CD4-positive, alpha-beta T cell treated with Interleukin-6 at 100 ng/mL for 8 hours (primary cell): ENCODE data around the gene C20orf144.

Experiments
- DNase-seq: peaks from one replicate; pipeline ENCODE4 v3.0.0-alpha.2; 2020; ENCODE audit warnings: mixed read lengths, low spot score

The C20orf144 gene

DNA sequence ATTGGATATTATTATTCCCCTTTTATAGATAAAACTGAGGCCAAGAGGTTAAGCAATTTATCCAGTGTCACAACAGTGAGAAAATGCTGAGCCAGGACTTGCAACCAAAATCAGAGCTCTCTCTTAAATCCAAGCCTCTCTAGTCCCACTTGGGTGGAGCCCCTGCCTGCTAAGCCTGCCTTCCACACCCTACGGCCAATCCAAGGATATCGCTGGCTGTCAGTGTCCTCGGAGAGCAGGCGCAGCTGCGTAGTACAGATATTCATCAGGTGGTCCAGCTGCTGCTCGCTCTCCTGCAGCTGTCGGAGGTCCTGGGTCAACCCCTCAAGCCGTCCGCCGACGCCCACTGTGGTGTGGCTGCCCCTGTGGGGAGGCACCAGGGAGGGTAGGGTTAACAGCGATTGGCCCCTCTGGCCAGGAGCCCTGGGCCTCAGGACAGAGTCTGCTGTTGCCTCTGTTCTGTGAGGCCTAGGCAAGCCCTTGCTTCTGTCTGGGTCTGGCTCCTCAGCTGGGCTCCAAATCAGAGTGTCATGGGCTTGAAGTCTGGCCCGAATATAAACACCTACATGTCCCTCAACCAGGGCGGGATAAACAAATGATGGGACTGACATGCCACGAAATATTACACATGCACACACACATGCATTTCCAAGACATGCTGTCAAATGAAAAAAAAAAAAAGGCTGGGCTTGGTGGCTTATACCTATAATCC is 16.0 kb downstream of the C20orf144 start:
- no peak for DNase-seq

GRCh38 chr20:33679758-33680485 is 17.8 kb downstream of the C20orf144 start:
- DNase-seq, result peak; percentile 62

DNA sequence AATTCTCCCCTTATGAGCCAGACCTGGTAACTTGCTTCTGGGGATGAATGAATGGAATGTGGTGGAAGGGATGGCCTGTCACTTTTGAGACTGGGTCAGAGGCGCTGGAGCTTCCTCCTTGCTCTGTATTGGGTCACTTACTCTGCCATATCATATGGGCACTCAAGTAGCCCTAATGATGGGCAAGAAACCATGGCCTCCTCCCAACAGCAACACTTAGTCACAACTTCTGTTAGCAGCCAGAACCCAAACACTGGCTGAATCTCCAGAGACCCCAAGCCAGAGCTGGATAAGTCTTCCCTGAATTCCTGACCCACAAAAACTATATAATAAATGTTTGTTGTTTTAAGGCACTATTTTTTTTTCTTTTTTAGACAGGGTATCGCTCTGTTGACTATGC is 18.6 kb downstream of the C20orf144 start:
- DNase-seq, result no peak

- DNase-seq, result no peak
These were observed 19.2 kb downstream of the C20orf144 start for GRCh38 chr20:33681288-33681687.

- DNase-seq, result no peak
These were observed 19.7 kb downstream of the C20orf144 start for GRCh38 chr20:33681728-33682353.

GRCh38 chr20:33684533-33685327 is 22.6 kb downstream of the C20orf144 start:
- no peak for DNase-seq

DNA sequence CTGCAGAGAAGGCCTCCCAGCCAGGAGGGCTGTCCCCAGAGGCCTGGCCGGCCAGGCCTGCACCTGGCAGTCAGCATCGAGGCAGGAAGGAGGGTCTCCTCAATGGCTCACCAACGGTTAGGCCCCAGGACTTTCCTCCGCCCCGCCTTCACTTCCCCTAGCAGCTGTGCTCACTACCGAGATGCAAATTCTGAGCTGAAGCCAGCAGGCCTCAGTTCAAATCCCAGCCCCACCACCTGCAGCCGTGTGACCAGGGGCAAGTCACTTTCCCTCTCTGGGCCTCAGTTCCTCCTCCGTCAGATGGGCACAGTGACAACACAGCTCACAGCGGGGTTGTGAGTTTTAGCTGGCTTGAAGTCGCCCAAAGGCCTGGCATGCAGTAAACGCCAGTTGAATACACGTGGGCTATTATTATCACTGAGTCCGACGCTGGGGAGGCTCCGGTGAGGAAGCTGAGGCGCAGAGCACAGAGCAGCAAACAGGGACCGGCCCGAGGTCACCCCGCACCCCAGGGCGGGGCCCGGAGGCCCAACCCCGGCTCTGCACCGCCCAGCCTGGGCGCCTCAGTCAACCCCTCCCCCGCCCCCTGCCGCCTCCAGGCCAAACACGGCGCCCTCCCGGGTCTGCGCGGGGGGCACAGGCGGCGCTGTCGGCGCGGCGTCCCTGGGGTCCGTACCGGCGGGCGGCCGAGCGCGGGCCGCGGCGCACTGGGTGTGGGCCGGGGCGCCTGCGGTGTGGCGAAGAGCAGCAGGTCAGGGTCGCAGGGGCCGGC is 23.4 kb downstream of the C20orf144 start:
- no peak for DNase-seq

DNA sequence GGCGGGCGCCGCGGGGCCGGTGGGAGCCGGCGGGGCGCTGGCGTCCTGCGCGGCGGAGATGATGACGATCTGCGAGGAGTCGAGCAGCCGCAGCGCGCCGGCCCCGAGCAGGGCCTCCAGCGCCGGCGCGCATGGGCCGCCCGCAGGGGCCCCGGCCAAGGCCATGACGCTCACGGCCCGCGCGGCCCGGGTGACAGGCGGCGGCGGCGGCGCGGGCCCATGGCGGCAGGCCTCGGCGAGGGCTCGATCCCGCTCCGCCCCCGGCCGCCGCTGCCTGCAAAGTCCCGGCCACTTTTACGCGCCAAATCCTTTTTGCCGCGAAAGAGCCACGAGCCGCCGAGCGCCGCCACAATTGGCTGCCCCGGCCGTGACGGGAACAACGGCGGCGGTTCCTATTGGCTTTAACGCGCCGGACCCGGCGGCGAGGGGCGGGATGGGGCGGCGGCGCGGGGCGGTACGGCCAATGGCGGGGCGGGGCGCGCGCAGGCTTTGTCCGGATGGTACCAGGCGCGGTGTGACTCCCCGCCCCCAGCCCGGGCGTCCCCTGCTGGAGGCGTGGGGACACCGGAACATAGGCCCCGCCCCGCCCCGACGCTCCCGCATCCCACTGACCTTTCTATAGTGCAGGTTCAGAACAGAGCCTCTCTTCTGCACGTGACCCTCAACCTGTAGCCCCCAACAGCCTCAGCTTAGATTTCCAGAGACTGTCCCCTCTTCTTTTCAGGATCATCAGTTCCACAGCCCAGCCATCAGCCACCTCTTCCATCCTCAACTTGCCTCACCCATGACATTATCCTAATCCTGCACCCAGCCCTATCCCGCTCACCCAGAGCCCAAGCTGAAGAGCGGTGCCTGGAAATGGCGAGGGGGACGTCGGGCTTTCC is 24.2 kb downstream of the C20orf144 start, which contains the start of gene E2F1:
E2F1 (minus strand) TSS at position 286 of the 884 bp plus-strand sequence; CDS start at position 165, 121 bp downstream.
- peak; percentile 94 for DNase-seq

- no peak for DNase-seq
These were observed 24.8 kb downstream of the C20orf144 start for GRCh38 chr20:33686984-33687366.

- no peak for DNase-seq
These were observed 25.3 kb downstream of the C20orf144 start for GRCh38 chr20:33687370-33687915.

GRCh38 chr20:33687993-33688937 is 26.1 kb downstream of the C20orf144 start:
- no peak for DNase-seq

- no peak for DNase-seq
These were observed 26.9 kb downstream of the C20orf144 start for GRCh38 chr20:33688938-33689424.

GRCh38 chr20:33689493-33689892 is 27.4 kb downstream of the C20orf144 start:
- no peak for DNase-seq

- peak; percentile 69 for DNase-seq
These were observed 27.8 kb downstream of the C20orf144 start for GRCh38 chr20:33689973-33690372.

DNA sequence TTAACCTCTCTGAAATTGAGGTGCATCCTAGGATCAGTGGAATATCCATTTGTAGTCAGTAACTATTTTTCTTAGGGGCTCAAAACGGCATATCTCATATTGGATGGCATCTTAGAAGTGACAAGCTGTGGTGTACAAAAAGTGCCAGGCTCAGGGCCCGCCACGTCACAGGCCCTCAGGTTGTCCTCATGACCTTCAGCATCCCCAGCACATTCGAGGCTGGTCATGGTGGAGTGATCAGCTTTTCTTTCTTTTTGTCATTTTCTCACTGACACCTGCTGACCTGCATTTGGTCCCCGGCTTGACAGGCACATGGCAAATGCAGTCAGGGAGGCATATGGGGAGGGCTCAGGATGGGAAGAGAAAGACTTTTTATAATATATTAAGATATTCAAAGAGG is 31.2 kb downstream of the C20orf144 start:
- no peak for DNase-seq

DNA sequence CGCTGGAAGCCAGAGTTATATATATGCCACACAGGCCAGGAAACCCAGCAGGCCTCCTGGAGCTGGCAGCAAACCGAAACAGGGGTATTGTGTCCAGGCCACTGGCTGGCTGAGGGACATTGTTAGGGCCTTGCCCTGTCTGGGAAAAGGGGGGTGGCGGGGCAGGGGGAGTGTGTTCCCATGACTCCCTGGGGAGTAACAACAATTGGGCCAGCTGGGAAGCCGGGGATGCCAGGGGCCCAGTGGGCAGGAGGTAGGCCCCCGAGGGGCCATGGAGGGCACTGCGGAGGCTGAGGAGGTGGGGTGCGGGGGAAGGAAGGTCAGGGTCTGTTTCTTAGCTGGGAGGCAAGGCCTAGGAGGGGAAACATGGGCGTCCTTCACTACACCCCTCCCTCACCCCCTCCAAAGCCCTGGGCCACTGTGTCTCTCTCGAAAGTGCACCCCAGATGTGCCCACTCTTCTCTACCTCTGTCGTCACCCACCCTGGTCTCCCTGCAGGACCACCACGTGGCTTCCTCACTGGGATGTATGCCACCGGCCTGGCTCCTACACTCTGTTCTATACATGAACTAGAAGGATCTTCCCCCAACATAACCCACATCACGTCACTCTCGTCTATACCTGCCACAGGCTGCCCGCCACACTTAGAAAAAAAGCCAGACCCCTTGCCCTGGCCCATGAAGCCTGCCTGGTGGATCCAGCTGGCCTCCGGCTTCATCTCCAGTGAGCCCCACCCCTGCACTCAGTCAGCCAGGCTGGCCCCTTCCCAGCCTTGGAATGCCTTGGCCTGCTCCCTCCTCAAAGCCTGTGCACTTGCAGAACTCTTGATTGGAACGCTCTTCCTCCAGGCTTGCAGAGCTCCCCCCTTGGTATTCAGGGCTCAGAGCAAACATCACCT is 31.9 kb downstream of the C20orf144 start:
- no peak for DNase-seq

DNA sequence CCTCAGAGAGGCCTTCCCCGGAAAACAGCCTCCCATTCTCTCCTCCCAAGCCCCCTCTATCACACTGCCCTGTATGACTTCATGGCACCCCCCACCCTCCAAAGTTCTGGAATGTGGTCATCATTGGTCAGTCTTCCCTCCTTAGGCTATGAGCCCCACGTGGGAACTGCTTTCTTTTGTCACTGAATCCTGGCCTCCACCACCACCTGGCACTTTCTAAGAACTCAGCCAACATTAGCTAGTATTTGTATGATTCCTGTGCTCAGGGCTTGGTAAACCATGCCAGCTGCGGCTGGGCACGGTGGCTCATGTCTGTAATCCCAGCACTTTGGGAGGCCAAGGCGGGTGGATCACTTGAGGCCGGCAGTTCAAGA is 32.5 kb downstream of the C20orf144 start:
- DNase-seq, result no peak

- no peak for DNase-seq
These were observed 34.3 kb downstream of the C20orf144 start for GRCh38 chr20:33696448-33696847.
